Glomerular visceral epithelial cell (primary cell): ENCODE measurements around the gene UNC50.
"Not testable (repeated sequence)": the region's sequence is repeated elsewhere in the genome, so short reads cannot be mapped to it uniquely, and the experiment has no call there.

ENCODE experiments used
- DNase-seq: peaks from one replicate; pipeline ENCODE4 v3.0.0-alpha.2; 2016; ENCODE audit errors: extremely low spot score

UNC50 gene

GRCh38 chr2:98608962-98609604, 694 bp downstream of the UNC50 start:
- DNase-seq, result peak; percentile 35

- no peak for DNase-seq
Observed at GRCh38 chr2:98614024-98614739, 5.8 kb downstream of the UNC50 start.

- no peak for DNase-seq
Observed at GRCh38 chr2:98615481-98615880, 7.1 kb downstream of the UNC50 start.

- no peak for DNase-seq
Observed at GRCh38 chr2:98617149-98617548, 8.8 kb downstream of the UNC50 start.

GRCh38 chr2:98623657-98624056, 15.3 kb downstream of the UNC50 start:
- DNase-seq, result peak; percentile 41

- no peak for DNase-seq
Observed at GRCh38 chr2:98632351-98632750, 24.0 kb downstream of the UNC50 start.

GRCh38 chr2:98634406-98635092, 26.2 kb downstream of the UNC50 start:
- no peak for DNase-seq

GRCh38 chr2:98637401-98638147, 29.2 kb downstream of the UNC50 start:
- DNase-seq, result no peak

GRCh38 chr2:98643496-98644100, 35.2 kb downstream of the UNC50 start:
- no peak for DNase-seq

- no peak for DNase-seq
Observed at GRCh38 chr2:98647636-98648035, 39.2 kb downstream of the UNC50 start.

GRCh38 chr2:98648451-98648850, 40.1 kb downstream of the UNC50 start:
- DNase-seq, result no peak

GRCh38 chr2:98649135-98649991, 41.0 kb downstream of the UNC50 start:
- peak; percentile 82 for DNase-seq

- no peak for DNase-seq
Observed at GRCh38 chr2:98649992-98650375, 41.6 kb downstream of the UNC50 start.

- DNase-seq, result no peak
Observed at GRCh38 chr2:98650998-98651397, 42.6 kb downstream of the UNC50 start.

GRCh38 chr2:98654699-98655495, 46.5 kb downstream of the UNC50 start:
- DNase-seq, result no peak

GRCh38 chr2:98656800-98657199, 48.4 kb downstream of the UNC50 start:
- no peak for DNase-seq

- DNase-seq, result no peak
Observed at GRCh38 chr2:98658816-98659490, 50.6 kb downstream of the UNC50 start.

- DNase-seq, result not testable (repeated sequence)
Observed at GRCh38 chr2:98659491-98659840, 51.1 kb downstream of the UNC50 start.

GRCh38 chr2:98663511-98664090, 55.2 kb downstream of the UNC50 start:
- no peak for DNase-seq
